ENCODE data around the gene SH3BP2.

The SH3BP2 gene

GRCh38 chr4:2878346-2878745, 85.5 kb downstream of the SH3BP2 start:
- DNase-seq (ENCODE audit: low spot score): no peak

GRCh38 chr4:2879026-2879425, 86.1 kb downstream of the SH3BP2 start:
- DNase-seq (ENCODE audit: low spot score): no peak

- no peak for DNase-seq (ENCODE audit: low spot score)
Observed at GRCh38 chr4:2881431-2881830, 88.5 kb downstream of the SH3BP2 start.

- peak; percentile 44 for DNase-seq (ENCODE audit: low spot score)
Observed at GRCh38 chr4:2882341-2882740, 89.5 kb downstream of the SH3BP2 start.

- no peak for DNase-seq (ENCODE audit: low spot score)
Observed at GRCh38 chr4:2886161-2886560, 93.3 kb downstream of the SH3BP2 start.

GRCh38 chr4:2886622-2887021, 93.7 kb downstream of the SH3BP2 start:
- DNase-seq (ENCODE audit: low spot score): no peak

- no peak for DNase-seq (ENCODE audit: low spot score)
Observed at GRCh38 chr4:2887343-2887742, 94.5 kb downstream of the SH3BP2 start.

GRCh38 chr4:2888886-2889285, 96.0 kb downstream of the SH3BP2 start:
- no peak for DNase-seq (ENCODE audit: low spot score)
